NT2/D1 (cell line): ENCODE data around the gene CDK11B.

Experiments used
- SUZ12 ChIP-seq: IDR thresholded peaks from 2 replicates; pipeline ENCODE4 v1.6.1; 2011; ENCODE audit not compliant: insufficient read length, insufficient read depth; ENCODE audit errors: extremely low read depth
- YY1 ChIP-seq: IDR thresholded peaks from 2 replicates; pipeline ENCODE4 v1.6.1; 2011; ENCODE audit not compliant: insufficient read length, insufficient read depth
- ZNF274 ChIP-seq: IDR thresholded peaks from 2 replicates; pipeline ENCODE4 v1.6.1; 2011; ENCODE audit warnings: mild to moderate bottlenecking, low read depth, low read length

- TF ChIP-seq YY1 (no peak), ZNF274 (no peak), SUZ12 (no peak)
Observed at GRCh38 chr1:1670866-1671265, 12.1 kb upstream of the CDK11B start.
